ENCODE results near the gene CADPS2.

- TF ChIP-seq, protein P1, sequence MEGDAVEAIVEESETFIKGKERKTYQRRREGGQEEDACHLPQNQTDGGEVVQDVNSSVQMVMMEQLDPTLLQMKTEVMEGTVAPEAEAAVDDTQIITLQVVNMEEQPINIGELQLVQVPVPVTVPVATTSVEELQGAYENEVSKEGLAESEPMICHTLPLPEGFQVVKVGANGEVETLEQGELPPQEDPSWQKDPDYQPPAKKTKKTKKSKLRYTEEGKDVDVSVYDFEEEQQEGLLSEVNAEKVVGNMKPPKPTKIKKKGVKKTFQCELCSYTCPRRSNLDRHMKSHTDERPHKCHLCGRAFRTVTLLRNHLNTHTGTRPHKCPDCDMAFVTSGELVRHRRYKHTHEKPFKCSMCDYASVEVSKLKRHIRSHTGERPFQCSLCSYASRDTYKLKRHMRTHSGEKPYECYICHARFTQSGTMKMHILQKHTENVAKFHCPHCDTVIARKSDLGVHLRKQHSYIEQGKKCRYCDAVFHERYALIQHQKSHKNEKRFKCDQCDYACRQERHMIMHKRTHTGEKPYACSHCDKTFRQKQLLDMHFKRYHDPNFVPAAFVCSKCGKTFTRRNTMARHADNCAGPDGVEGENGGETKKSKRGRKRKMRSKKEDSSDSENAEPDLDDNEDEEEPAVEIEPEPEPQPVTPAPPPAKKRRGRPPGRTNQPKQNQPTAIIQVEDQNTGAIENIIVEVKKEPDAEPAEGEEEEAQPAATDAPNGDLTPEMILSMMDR (IDR thresholded peaks at IDR 0.05) = no peak
- no peak for TF ChIP-seq POLR2A (IDR thresholded peaks at IDR 0.05)
Measured at GRCh38 chr7:122884186-122884585, 2.1 kb downstream of the CADPS2 start.
